Stomach (tissue), 4 donors: ENCODE data around the gene BANP.
"Not testable (repeated sequence)": the region's sequence is repeated elsewhere in the genome, so short reads cannot be mapped to it uniquely, and the experiment has no call there.

ENCODE experiments used
- CTCF ChIP-seq, 7 experiments: fragments of 450-650 bp in 4 of 7; fragments of 200-600 bp in 3 of 7; sonication (generic) in 3 of 7; IDR thresholded peaks; one replicate each; pipeline ENCODE4 v1.5.1; 2016 to 2019; ENCODE audit warnings: antibody characterized with exemption in 7 of 7, control low read depth in 2 of 7, mild to moderate bottlenecking in 1 of 7
- POLR2A ChIP-seq, 4 donors: fragments of 450-650 bp; IDR thresholded peaks; one replicate each; pipeline ENCODE4 v1.6.1; 2016; ENCODE audit warnings: antibody characterized with exemption in 4 of 4, control low read depth in 2 of 4, mild to moderate bottlenecking in 1 of 4, moderate library complexity in 1 of 4

- not testable (repeated sequence) for TF ChIP-seq CTCF, POLR2A (IDR thresholded peaks at IDR 0.05)
These were observed 35.2 kb downstream of the BANP start for GRCh38 chr16:87986361-87986849.
